ENCODE data around the gene KRTAP10-4. TPM values are rescaled to one million over a fixed set of nuclear protein-coding genes. Genes with fewer than 3 reads are reported as not detected.
"Not testable (repeated sequence)": the region's sequence is repeated elsewhere in the genome, so short reads cannot be mapped to it uniquely, and the experiment has no call there.

KRTAP10-4 gene
- total and polyA plus RNA-seq, 12 donors: not detected

GRCh38 chr21:44549525-44550211, 23.9 kb upstream of the KRTAP10-4 start:
- H3K27me3 ChIP-seq: peaks cover 0 to 66% (median 40%) of the 10 kb centered on the region in 7 donors
- intact Hi-C loops (cut with DNase I): loop anchor here in 1 of 10 donors (10.0 kb wide), 1 partner anchor 55 kb away; no protein-coding TSS in a partner anchor
- no peak overlapping the region for H3K27ac ChIP-seq
- no peaks in the 10 kb centered on the region for H3K4me1 ChIP-seq
- 73 to 78% methylated on average over 25 of the region's 25 CpGs for WGBS, 2 donors
- H3K9me3 ChIP-seq: peaks cover 0 to 33% (median 8%) of the 10 kb centered on the region in 11 donors
- H3K4me3 ChIP-seq: no peak overlapping the region
- TF ChIP-seq, protein P1, sequence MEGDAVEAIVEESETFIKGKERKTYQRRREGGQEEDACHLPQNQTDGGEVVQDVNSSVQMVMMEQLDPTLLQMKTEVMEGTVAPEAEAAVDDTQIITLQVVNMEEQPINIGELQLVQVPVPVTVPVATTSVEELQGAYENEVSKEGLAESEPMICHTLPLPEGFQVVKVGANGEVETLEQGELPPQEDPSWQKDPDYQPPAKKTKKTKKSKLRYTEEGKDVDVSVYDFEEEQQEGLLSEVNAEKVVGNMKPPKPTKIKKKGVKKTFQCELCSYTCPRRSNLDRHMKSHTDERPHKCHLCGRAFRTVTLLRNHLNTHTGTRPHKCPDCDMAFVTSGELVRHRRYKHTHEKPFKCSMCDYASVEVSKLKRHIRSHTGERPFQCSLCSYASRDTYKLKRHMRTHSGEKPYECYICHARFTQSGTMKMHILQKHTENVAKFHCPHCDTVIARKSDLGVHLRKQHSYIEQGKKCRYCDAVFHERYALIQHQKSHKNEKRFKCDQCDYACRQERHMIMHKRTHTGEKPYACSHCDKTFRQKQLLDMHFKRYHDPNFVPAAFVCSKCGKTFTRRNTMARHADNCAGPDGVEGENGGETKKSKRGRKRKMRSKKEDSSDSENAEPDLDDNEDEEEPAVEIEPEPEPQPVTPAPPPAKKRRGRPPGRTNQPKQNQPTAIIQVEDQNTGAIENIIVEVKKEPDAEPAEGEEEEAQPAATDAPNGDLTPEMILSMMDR (IDR thresholded peaks at IDR 0.05): no peak
- no peak for DNase-seq
- H3K36me3 ChIP-seq: no peaks in the 10 kb centered on the region
- ATAC-seq: peak in 2 of 8 donors; percentile 42 to 53

DNA sequence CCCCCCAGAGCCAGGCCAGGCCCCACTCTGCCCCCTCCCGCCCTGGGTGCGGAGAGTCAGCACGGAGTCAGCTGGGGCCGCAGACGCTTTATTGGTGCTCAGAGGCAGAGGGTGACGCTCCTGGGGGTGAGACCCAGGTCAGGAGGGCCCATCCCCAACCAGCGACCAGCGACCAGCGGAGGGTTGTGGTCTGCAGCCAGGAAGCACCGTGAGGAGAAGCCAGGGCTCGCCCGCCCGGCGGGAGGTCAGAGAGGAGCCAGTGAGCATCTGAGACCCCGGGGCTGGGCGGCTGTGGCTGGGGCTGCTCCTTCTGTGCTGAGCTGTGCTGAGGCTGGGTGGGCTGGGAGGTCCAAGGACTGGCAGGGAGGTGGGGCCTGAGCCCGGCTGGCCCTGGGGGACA, 23.2 kb upstream of the KRTAP10-4 start:
- H3K27ac ChIP-seq, DNase-seq, H3K36me3 ChIP-seq, H3K4me3 ChIP-seq, H3K4me1 ChIP-seq: not testable (repeated sequence)
- Histone ChIP-seq H3K9me3 (peaks cover 0 to 28% (median 8%) of the 10 kb centered on the region in 11 donors), H3K27me3 (peaks cover 0 to 69% (median 42%) of the 10 kb centered on the region in 7 donors)
- intact Hi-C loops (cut with DNase I): loop anchor here in 1 of 10 donors (10.0 kb wide), 1 partner anchor 55 kb away; no protein-coding TSS in a partner anchor
- WGBS, 2 donors: 58 to 59% methylated on average over 14 to 17 of the region's 17 CpGs
- peak in 2 of 8 donors; percentile 25 to 59 for ATAC-seq

- peaks cover 0 to 74% (median 44%) of the 10 kb centered on the region in 7 donors for H3K27me3 ChIP-seq
- no peak for DNase-seq
- H3K9me3 ChIP-seq: peaks cover 0 to 24% (median 8%) of the 10 kb centered on the region in 11 donors
- TF ChIP-seq, protein P1 (IDR thresholded peaks at IDR 0.05): no peak
- H3K4me3 ChIP-seq: no peak overlapping the region
- no peaks in the 10 kb centered on the region for H3K4me1 ChIP-seq
- intact Hi-C loops (cut with DNase I): loop anchor here in 1 of 10 donors (10.0 kb wide), 1 partner anchor 56 kb away; no protein-coding TSS in a partner anchor
- 69 to 73% methylated on average over 10 of the region's 10 CpGs for WGBS, 2 donors
- H3K36me3 ChIP-seq: no peaks in the 10 kb centered on the region
- no peak overlapping the region for H3K27ac ChIP-seq
- no peak for ATAC-seq
Measured at GRCh38 chr21:44550807-44551206, 22.7 kb upstream of the KRTAP10-4 start.

- Histone ChIP-seq H3K27ac (no peak within 1 kb of the TSS), H3K36me3 (no peaks in the 10 kb centered on the region), H3K4me1 (no peaks in the 10 kb centered on the region), H3K9me3 (peaks cover 0 to 19% (median 6%) of the 10 kb centered on the region in 11 donors), H3K27me3 (peaks cover 0 to 80% (median 50%) of the 10 kb centered on the region in 7 donors), H3K4me3 (no peak within 1 kb of the TSS)
- ATAC-seq: peak in 1 of 8 donors; percentile 34
- TF ChIP-seq, protein P1 (IDR thresholded peaks at IDR 0.05): no peak
- no peak for DNase-seq
- WGBS, 2 donors: 53 to 59% methylated on average over 17 of the region's 17 CpGs
- intact Hi-C loops (cut with DNase I): loop anchor here in 1 of 10 donors (10.0 kb wide), 1 partner anchor 57 kb away; no protein-coding TSS in a partner anchor
Measured at GRCh38 chr21:44551340-44551961, 22.1 kb upstream of the KRTAP10-4 start, which contains the start of gene KRTAP10-2. TSS of gene KRTAP10-2 (minus strand) at chr21:44551505. CDS start at chr21:44551458, 47 bp downstream.

Measured in heart right ventricle (tissue), 16 donors.